Heart left ventricle (tissue), 13 donors: Measurements from ENCODE around the gene CDH2.

Experiments used
- CTCF ChIP-seq, 12 donors: fragments of 200-600 bp; sonication (generic) in 4 of 12; IDR thresholded peaks; one replicate each; pipeline versions ENCODE4 v1.5.0 to v1.8.0; 2018 to 2022; ENCODE audit warnings: antibody characterized with exemption in 12 of 12, mild to moderate bottlenecking in 5 of 12
- POLR2A ChIP-seq, 2 donors: fragments of 450-650 bp; IDR thresholded peaks; one replicate each; pipeline ENCODE4 v1.6.1; 2017; ENCODE audit warnings: antibody characterized with exemption in 2 of 2, mild to moderate bottlenecking in 2 of 2, moderate library complexity in 2 of 2
- donor health status: ischemic (EF 13 %, LVEDD 7.1; RV severe dilation, severe dysfunction).
- donor health status: DM: no; HTN: yes; CAD: no.
- donor health status: DM: no; HTN: no; CAD: no.
- donor health status: ischemic (EF 25% LVEDD 6.9; RV normal size, moderate dysfunction).
- donor health status: ischemic (EF 25% LVEDD 5.7; RV mildly dilated, moderate dysfunction).
- donor health status: ischemic (EF 35%, LVEDD 5.7; RV mildly dilated, moderate dysfunction).
- donor health status: nonischemic (EF 11% LVEDD 7.7; RV severe dilation, severe dysfunction).
- donor health status: DM: yes; HTN: yes; CAD: no.
- donor health status: PGD.
- donor health status: ischemic (EF 29% LVEDD 5.4; RV normal size, mild dysfunction).
- donor health status: nonischemic (EF 23%, LVEDD 6.1; RV moderate dilation, normal function).

GRCh38 chr18:27976806-27977408 is 200.0 kb downstream of the CDH2 start:
- TF ChIP-seq CTCF (IDR thresholded peaks at IDR 0.05), result no peak
- TF ChIP-seq POLR2A (IDR thresholded peaks at IDR 0.05), result no peak
